LNCaP clone FGC (cell line): Measurements from ENCODE around the gene GCC2.

Experiments used
- DNase-seq: peaks from one replicate; pipeline ENCODE4 v3.0.0-alpha.2; 2011; ENCODE audit warnings: low read depth
- H3K4me3 ChIP-seq: 2 replicates; pipeline ENCODE4 v1.5.1; 2011; ENCODE audit warnings: mild to moderate bottlenecking, low read depth, low read length, control low read depth
- TF ChIP-seq, protein P1 (sequence below): IDR thresholded peaks from 2 replicates; pipeline ENCODE4 v1.5.1; 2012; ENCODE audit warnings: mild to moderate bottlenecking; ENCODE audit not compliant: control insufficient read depth, insufficient read depth; ENCODE audit errors: extremely low read depth

The GCC2 gene

GRCh38 chr2:108531674-108532055, 82.7 kb downstream of the GCC2 start:
- no peak overlapping the region for H3K4me3 ChIP-seq
- no peak for DNase-seq
- TF ChIP-seq, protein P1, sequence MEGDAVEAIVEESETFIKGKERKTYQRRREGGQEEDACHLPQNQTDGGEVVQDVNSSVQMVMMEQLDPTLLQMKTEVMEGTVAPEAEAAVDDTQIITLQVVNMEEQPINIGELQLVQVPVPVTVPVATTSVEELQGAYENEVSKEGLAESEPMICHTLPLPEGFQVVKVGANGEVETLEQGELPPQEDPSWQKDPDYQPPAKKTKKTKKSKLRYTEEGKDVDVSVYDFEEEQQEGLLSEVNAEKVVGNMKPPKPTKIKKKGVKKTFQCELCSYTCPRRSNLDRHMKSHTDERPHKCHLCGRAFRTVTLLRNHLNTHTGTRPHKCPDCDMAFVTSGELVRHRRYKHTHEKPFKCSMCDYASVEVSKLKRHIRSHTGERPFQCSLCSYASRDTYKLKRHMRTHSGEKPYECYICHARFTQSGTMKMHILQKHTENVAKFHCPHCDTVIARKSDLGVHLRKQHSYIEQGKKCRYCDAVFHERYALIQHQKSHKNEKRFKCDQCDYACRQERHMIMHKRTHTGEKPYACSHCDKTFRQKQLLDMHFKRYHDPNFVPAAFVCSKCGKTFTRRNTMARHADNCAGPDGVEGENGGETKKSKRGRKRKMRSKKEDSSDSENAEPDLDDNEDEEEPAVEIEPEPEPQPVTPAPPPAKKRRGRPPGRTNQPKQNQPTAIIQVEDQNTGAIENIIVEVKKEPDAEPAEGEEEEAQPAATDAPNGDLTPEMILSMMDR: no peak

GRCh38 chr2:108533832-108534583, 85.0 kb downstream of the GCC2 start, which contains the start of gene LIMS1:
Gene LIMS1, plus strand, starts transcription at chr2:108534470. Its CDS starts 93 bp downstream, at chr2:108534563.
- TF ChIP-seq, protein P1: 0 out of 2 replicates have a peak, but pooled peaks have one; percentile 21
- DNase-seq: no peak
- peak within 1 kb of the TSS; percentile 74 for H3K4me3 ChIP-seq

- TF ChIP-seq, protein P1: no peak
- H3K4me3 ChIP-seq: peak overlapping the region; percentile 74
- no peak for DNase-seq
Observed at GRCh38 chr2:108534584-108535356, 85.8 kb downstream of the GCC2 start.

- DNase-seq: no peak
- peak overlapping the region; percentile 74 for H3K4me3 ChIP-seq
Observed at GRCh38 chr2:108535357-108535631, 86.3 kb downstream of the GCC2 start.

DNA sequence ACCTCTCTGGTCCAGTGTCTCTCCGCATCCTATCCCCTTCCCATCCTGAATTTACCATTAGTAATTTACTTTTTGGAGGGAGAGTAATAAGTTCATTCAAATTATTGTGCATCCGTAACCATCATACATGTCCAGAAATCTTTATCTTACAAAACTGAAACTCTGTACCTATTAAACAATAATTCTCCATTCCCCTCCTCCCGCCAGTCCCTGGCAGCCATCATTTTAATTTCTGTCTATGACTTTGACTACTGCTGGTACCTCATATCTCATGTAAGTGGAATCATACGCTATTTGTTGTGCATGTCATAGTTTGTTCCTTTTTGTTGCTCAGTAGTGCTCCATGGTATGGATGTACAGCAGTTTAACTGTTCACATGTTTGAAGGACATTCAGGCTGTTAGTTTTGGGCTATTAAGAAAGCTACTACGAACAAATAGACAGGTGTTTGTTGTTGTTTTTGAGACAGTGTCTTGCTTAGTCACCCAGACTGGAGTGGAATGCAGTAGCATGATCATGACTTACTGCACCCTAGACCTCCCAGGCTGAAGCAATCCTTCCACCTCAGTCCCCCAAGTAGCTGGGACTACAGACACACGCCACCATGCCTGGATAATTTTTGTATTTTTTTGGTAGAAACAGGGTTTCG, 87.3 kb downstream of the GCC2 start:
- H3K4me3 ChIP-seq: no peak overlapping the region
- no peak for DNase-seq

More at GRCh38 chr2:108535357-108535631, 86.3 kb downstream of the GCC2 start:
- TF ChIP-seq, protein P1: no peak

DNA sequence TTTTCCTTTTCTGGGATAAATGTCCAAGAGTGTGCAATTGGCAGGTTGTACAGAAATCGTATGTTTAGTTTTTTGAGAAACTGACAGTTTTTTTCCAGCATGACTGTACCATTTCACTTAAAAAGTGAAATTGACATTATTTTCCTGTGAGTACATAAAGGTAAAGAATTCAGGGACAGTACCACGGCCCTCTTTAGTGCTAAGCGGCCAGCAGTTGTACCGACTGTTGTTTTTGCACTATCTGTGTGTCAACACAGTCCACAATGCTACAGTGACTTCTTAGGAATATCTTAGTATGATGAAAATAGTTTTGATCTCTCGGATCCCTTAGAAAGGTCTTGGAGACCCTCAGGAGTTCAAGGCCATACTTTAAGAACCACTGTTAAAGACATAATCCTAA, 87.9 kb downstream of the GCC2 start:
- H3K4me3 ChIP-seq: no peak overlapping the region
- TF ChIP-seq, protein P1: no peak
- DNase-seq: no peak

More for the DNA sequence above, 87.3 kb downstream of the GCC2 start:
- TF ChIP-seq, protein P1: no peak
